Activated CD4-positive, alpha-beta memory T cell treated with anti-CD3 and anti-CD28 coated beads, Interleukin-2, amount 10 ng/mL, durations not matched to agents 7 days and 5 days (primary cell): ENCODE measurements around the gene HAL. TPM values are rescaled to one million over a fixed set of nuclear protein-coding genes. Genes with fewer than 3 reads are reported as not detected.

Source experiments
- CTCF ChIA-PET: fragments of 350-600 bp; sonication (Branson Sonifier 250); formaldehyde crosslinking; loops from one replicate; lab custom pipeline; 2021; ENCODE audit warnings: antibody characterized with exemption, inconsistent platforms; lab: Charles Lee
- POLR2A ChIA-PET: fragments of 350-600 bp; sonication (Branson Sonifier 250); formaldehyde crosslinking; loops from one replicate; lab custom pipeline; 2021; ENCODE audit warnings: antibody characterized with exemption; lab: Charles Lee
- DNase-seq: peaks from one replicate; pipeline ENCODE4 v3.0.0-alpha.2; 2020
- H3K27ac Mint-ChIP-seq: one replicate; pipeline ENCODE4 v1.8.0; 2021; ENCODE audit warnings: mild to moderate bottlenecking, mixed read lengths
- H3K27me3 Mint-ChIP-seq: one replicate; pipeline ENCODE4 v1.8.0; 2021; ENCODE audit warnings: mixed read lengths
- H3K36me3 Mint-ChIP-seq: one replicate; pipeline ENCODE4 v1.8.0; 2021; ENCODE audit warnings: low read depth, mixed read lengths
- H3K4me1 Mint-ChIP-seq: one replicate; pipeline ENCODE4 v1.8.0; 2021; ENCODE audit warnings: mixed read lengths
- H3K4me3 Mint-ChIP-seq: one replicate; pipeline ENCODE4 v1.8.0; 2021; ENCODE audit warnings: mild to moderate bottlenecking, mixed read lengths
- H3K9me3 Mint-ChIP-seq: one replicate; pipeline ENCODE4 v1.8.0; 2021; ENCODE audit warnings: mixed read lengths
- total RNA-seq, 2 experiments: library from RNA; stranded (reverse); gene quantifications; one replicate each; pipeline ENCODE4 v1.2.3, GENCODE V29; 2021

Gene HAL
- total RNA-seq, 2 experiments from 2014 or later: 0.18 to 0.23 TPM

DNA sequence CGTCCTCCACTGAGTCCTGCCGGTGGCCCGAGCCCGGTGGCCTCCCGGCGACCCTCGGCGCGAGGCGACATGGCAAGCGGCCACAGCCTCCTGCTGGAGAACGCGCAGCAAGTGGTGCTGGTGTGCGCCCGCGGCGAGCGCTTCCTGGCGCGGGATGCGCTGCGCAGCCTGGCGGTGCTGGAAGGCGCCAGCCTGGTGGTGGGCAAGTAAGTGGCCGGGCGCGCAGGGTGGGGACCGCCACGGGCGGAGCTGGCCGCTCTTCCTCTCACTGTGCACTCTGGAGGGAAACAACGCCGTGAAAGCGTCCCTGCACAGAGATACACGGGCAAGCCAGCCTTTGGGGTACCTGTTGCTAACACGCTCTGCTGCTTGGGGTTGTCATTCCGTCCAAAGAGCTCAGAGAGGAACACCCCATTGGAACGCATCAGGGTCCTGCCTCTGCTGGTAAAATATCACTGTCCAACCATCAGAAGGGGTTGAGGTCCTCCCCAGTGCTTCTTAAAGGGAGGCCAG is 52.8 kb downstream of the HAL start, which contains the start of gene AMDHD1:
Gene AMDHD1, plus strand, starts transcription at position 2 of the 513 bp plus-strand sequence. Its CDS starts 68 bp downstream, at position 70.
- H3K4me1 Mint-ChIP-seq: peaks cover 12% of the 10 kb centered on the region
- peak; percentile 71 for DNase-seq
- H3K27ac Mint-ChIP-seq: peak within 1 kb of the TSS; percentile 85
- CTCF ChIA-PET: interaction anchor here (0.8 to 4.3 kb wide), 9 partner anchors 10 to 870 kb away, joined by 4 to 34 read pairs (median 5); partner anchors contain the start of genes LTA4H and NR2C1
- POLR2A ChIA-PET: interaction anchor here (1.0 to 2.5 kb wide), 17 partner anchors 10 to 963 kb away, joined by 3 to 11 read pairs (median 3); partner anchors contain the start of genes CDK17, HAL, LTA4H and METAP2
- H3K4me3 Mint-ChIP-seq: peak within 1 kb of the TSS; percentile 95
- H3K36me3 Mint-ChIP-seq: no peaks in the 10 kb centered on the region
- H3K9me3 Mint-ChIP-seq: no peaks in the 10 kb centered on the region
- H3K27me3 Mint-ChIP-seq: peaks cover 5% of the 10 kb centered on the region

DNA sequence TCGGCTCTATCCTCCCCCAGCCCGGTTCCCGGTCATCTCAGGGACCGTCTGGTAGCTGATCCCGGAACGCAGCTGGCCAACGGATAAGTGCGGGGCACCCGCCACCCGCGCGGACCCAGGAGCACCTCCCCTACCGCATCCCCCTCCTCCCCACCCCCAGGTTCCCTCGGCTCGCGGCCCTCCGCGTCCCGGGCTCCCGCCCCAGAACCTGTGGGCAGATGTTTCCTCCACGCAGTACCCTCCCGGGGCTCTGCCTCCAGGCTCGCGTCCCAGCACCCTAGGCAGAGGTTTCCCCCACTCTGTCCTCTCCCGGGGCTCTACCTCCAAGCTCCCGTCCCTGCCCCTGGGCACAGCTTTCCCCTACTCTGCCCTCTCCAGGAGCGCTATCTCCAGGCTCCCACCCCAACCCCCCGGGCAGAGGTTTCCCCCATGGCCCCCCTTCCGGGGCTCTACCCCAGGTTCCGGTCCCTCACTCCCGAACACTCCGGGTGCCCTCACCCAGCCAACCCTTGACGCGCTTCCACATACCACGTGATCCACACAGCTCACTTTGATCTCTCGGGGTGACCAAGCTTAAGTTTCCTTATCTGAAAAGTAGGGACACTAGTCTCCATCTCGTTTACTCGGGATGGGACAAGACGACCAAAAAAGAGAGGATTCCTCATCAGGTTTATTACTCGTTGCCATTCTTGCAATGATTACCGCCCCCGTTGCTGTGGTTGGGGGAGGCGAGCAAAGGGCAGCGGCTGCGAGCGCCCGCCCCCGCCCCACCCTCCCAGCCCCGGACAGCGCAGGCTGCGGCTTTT is 53.4 kb downstream of the HAL start, which contains the start of gene CCDC38:
Gene CCDC38, minus strand, starts transcription at position 91 of the 806 bp plus-strand sequence. CDS start 6,105 bp downstream, outside the sequence.
- Mint-ChIP-seq H3K9me3 (no peaks in the 10 kb centered on the region), H3K36me3 (no peaks in the 10 kb centered on the region), H3K4me3 (peak within 1 kb of the TSS; percentile 95), H3K4me1 (peaks cover 12% of the 10 kb centered on the region), H3K27me3 (peaks cover 6% of the 10 kb centered on the region), H3K27ac (peak within 1 kb of the TSS; percentile 85)
- ChIA-PET POLR2A (interaction anchor here (0.8 to 2.5 kb wide), 23 partner anchors 12 to 970 kb away, joined by 3 to 11 read pairs (median 3); partner anchors contain the start of genes CDK17, HAL, LTA4H and METAP2), CTCF (interaction anchor here (0.8 to 4.3 kb wide), 8 partner anchors 11 to 870 kb away, joined by 3 to 34 read pairs (median 6); partner anchors contain the start of genes LTA4H and NR2C1)
- DNase-seq: peak; percentile 86

DNA sequence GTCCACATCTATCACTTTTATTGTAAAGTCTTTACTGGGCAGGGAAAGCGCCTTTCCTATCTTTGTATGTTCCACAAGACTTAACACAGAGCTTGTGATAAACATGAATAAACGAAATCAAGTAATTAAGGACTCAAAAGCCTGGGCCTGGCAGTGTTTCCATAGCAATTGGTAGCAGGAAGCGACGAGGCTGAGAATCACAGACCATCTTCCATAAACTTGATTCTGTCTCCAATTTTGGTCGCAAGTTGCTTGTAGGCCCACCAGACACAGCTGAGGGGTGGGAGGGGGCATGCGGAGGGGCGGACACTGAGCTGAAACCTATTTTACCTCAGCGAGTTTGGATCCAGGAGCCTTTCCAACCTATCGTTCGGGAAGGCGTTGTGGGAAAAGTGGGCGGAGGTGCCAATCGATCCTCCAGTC is 54.0 kb downstream of the HAL start:
- peak; percentile 19 for DNase-seq
- peaks cover 6% of the 10 kb centered on the region for H3K27me3 Mint-ChIP-seq
- no peaks in the 10 kb centered on the region for H3K36me3 Mint-ChIP-seq
- no peaks in the 10 kb centered on the region for H3K9me3 Mint-ChIP-seq
- peak overlapping the region; percentile 37 for H3K27ac Mint-ChIP-seq
- H3K4me3 Mint-ChIP-seq: peak overlapping the region; percentile 95
- H3K4me1 Mint-ChIP-seq: peaks cover 12% of the 10 kb centered on the region
- CTCF ChIA-PET: interaction anchor here (0.5 to 4.3 kb wide), 8 partner anchors 11 to 869 kb away, joined by 3 to 34 read pairs (median 6); partner anchors contain the start of gene NR2C1
- POLR2A ChIA-PET: interaction anchor here (0.8 to 2.5 kb wide), 16 partner anchors 12 to 971 kb away, joined by 3 to 11 read pairs (median 4); partner anchors contain the start of genes CDK17, METAP2, NDUFA12 and NEDD1

DNA sequence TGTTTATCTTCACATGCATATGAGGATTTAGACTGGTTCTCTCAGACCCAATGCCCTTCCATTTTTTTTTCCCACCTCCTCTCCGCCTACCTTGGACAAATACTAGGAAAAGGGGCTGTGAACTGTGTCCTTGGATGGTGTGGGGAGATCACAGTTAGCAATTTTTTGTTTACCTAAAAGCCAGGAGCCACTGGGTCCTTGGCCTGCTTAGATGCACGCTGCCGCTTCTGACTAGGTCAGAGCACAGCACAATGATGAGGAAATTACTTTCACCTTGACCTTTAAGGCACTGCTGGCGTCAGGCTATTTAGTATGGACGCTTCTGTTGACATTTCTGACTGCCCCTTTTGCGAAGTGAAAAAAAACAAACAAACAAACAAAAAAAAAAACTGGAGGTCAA is 55.6 kb downstream of the HAL start:
- ChIA-PET CTCF (interaction anchor here (0.6 to 4.3 kb wide), 2 partner anchors 59 to 298 kb away, joined by 3 to 34 read pairs; no protein-coding TSS in a partner anchor), POLR2A (interaction anchor here (1.5 to 1.9 kb wide), 2 partner anchors 79 to 576 kb away, joined by 3 to 4 read pairs; no protein-coding TSS in a partner anchor)
- Mint-ChIP-seq H3K36me3 (no peaks in the 10 kb centered on the region), H3K27ac (no peak overlapping the region), H3K4me1 (peaks cover 12% of the 10 kb centered on the region), H3K9me3 (no peaks in the 10 kb centered on the region), H3K27me3 (peaks cover 6% of the 10 kb centered on the region), H3K4me3 (no peak overlapping the region)
- no peak for DNase-seq

Other genes with a start within 250 kb of the HAL start
- gene NTN4, start 205.6 kb downstream of the HAL start, total RNA-seq: under 1 TPM; 0.25 to 0.63 TPM
- 10 to 100 TPM; 32.0 to 33.1 TPM for gene SNRPF, start 137.4 kb downstream of the HAL start, total RNA-seq
- not detected for gene CCDC38, start 53.7 kb downstream of the HAL start, total RNA-seq
- gene AMDHD1, start 53.0 kb downstream of the HAL start, total RNA-seq: under 1 TPM; 0.40 to 0.93 TPM
- gene LTA4H, start 39.2 kb upstream of the HAL start, total RNA-seq: 10 to 100 TPM; 50.7 to 52.1 TPM
- 10 to 100 TPM; 46.3 TPM for gene ELK3, start 198.0 kb upstream of the HAL start, total RNA-seq